HuH-7 (cell line): ENCODE results near the gene GRK4.
"Not testable (repeated sequence)": the region's sequence is repeated elsewhere in the genome, so short reads cannot be mapped to it uniquely, and the experiment has no call there.

ENCODE experiments used
- DNase-seq: peaks from one replicate; pipeline ENCODE4 v3.0.0; 2011; ENCODE audit warnings: low spot score

Gene GRK4

DNA sequence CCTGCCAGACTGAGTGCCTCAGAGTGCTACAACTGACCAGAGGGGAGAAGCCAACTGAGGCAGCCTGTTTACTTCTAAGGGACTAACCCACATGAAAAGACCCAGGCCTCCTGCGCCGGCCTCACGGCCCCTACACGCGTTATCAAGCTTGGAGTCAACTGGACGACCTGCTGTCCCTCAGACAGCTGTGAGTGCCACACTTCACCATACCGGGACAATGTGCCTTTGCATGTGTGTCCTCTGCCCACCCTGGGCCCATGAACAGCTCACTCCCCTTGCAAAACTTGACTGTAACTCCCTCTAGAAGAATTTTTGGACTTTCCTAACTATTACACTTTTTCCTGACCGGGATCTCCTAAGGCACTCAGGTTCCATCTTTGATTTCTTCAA is 2.0 kb upstream of the GRK4 start:
- DNase-seq, result no peak

DNA sequence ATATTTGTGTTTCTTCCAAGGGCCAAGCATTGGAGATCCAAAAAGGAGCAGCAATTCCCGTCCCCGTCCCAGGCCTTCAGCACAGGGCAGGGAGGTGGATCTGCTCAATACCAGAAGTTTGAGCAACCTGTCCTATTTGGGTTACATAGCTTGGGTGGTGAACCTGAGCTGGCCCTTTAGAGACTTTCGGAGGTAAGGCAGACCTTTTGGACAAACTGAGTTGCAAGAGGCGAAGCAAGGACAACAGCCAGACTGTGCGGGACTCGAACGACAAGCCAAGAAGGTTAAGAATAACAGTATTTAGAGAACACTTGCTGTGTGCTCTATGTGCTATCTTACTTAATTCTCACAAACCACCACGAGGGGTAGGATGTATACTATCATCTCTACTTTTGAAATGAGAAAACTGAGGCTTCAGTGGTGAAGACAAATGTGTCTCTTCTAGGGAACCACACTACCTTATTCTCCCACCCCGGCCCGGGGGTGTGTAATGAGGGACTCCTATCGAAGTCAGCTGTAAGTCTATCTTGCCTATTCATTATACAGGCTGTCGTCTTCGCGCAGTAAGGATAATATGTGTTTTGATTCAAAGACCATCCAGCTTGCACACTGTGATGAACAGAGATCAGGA is 1.4 kb upstream of the GRK4 start:
- no peak for DNase-seq

DNA sequence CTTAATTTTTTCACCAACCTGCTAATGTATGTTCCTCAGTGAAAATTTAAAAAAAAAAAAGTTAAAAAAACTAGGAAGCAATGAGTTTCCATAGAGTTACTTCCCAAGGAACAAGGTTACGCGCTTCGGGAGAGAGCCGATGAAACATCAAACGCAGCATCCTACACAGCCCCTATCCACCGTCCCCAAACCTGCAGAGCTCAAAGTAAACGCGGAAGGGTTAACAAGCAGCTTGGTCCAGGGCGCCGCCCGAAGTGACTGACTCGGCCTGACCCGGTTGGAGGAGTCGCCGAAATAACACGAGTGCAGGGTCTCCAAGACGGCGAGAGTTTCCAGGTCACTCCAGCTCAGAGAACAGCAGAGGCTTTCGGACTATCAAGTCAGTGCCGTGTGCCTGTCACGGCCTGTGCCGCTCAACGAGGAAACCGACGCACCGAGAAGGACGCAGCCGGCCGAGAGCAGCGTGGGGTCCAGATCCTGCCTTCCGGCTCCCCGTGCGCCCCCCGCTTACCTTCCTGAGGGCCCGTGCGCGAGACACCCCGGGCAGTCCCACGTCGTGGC is 677 bp upstream of the GRK4 start:
- DNase-seq, result no peak

DNA sequence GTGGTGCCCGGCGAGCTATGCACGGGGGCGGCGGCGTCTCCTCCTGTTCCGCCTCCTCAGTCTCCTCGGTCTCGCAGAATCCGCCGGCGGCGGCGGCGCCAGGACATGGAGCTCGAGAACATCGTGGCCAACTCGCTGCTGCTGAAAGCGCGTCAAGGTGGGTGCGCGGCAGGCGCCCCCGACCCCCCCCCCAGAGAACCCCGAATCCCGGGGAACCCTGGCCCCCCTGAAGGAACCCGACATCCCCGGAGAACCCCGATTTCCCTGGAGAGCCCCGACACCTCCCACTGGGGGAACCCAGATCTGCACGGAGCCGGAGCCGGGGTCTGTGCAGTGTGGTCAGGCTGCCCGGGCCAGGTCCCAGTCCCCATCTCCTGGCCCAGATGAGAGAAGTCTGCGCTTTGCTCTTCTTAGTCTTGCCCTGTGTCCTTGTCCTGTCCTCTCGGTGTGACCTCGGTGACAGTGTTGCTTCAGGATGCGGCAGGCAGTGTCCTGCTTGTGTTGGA is 648 bp downstream of the GRK4 start:
- no peak for DNase-seq

DNA sequence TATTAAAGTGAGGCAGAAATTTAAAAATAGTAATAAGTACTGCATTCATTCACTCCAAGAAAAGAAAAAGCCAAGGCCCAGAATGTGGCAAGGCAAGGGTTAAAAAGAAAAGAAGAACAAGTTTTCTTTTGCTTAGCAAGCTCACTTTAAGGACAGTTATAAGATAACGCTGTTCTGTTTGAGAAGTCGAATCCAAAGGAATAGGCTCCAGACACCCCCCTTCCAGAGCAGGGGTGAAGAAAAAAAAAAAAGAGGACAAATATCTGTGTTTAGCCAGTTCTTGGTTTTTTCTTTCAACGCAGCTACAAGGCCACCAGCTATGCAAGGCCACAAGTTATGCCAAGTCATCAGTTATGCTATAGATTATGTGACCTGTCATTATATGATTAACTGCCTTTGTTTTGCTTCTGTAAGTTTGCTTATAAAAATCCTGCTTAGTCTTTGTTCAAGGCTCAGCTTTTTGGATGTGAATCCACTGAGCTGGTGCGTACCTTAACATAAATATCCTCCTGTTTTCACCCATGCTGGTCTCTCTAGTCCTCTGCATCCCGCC is 1.4 kb downstream of the GRK4 start:
- DNase-seq, result no peak

DNA sequence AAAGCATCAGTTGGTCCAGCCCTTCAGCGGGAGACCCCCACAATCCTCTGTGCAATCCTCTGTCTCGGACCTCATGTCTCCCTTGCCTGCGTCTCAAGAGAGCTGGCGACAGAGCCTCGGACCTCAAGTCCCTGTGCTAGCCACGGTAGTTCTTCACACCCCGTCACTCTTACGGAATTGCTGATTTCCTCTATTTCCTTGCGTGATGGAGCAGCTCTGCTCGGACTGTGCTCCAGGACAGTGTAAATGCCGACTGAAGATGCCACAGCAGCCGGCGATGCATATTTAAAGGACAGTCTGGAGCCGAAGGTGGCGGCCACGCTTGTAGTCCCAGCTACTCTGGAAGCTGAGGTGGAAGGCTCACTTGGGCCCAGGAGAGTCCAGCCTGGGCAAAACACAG is 1.9 kb downstream of the GRK4 start:
- no peak for DNase-seq

DNA sequence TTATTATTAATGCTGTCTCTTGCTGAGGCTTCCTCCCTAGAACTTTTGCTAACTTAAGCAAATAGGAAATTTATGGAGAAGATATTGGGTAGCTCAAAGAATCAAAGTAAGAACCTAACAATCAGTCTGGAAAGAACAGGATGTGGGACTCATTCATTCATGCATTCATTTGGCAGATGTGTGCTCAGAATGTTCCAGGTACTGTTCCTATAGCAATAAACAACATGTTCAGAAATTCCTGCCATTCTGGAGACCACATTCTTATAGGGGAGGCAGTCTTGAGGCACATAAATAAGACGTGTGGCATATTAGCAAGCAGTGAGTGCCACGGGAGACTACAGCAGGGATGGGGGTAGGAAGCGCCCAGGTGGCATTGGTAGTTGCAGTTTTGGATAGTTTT is 5.0 kb downstream of the GRK4 start:
- DNase-seq, result no peak

DNA sequence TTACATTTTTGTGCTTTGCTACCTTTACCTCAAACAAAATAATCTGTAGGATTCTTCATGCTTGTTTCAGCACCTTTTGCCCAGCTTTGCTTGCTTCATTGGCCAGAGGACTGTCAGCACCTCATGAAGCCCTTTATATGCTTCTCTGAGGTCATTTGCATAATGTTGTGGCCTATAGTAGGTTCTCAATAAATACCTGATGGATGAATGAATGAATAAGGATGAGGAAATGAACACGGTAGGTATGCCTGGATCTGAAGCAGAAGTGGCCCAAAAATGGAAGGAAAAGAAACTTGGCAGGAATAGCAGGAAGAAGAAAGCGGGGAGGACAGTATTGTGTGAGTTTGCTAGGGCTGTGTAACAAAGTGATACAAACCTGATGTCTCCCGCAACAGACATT is 7.9 kb downstream of the GRK4 start:
- no peak for DNase-seq

DNA sequence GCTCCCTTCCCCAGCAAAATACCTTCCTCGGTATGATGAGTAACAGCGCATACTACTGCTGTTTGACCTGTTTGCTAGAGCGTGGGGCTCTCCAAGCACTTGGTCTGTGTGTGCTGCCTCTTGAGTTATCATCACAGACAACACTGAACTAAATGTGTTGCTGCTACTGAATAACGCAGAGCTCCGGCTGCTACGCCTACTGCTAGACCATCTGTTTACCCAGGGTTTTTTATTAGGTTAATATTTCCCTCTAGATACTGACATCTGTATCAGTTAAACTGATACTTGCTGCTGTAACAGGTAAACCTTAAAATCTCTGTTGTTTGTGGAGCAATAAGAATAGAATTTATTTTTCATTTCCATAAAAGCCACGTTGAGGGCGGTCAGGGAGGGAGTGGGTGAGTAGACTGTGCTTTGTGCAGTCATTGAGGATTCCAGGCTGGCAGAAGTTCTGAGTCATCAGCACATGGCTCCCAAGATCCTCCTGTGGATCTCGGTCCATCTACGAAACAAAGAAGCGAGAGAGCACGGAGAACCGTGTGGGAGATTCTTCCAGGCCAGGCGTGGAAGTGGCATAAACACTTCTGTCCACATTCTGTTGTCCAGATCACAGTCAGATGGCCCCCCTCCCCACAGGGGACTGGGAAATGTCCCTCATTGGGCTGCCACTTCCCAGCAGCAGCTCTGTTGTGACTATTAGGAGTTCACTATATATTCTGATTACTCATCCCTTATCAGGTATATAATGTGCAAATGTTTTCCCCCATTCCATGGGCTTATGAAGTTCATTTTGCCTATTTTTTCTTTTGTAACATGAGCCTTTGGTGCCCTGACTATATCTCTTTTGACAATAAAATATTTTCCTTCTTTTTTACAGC is 14.1 kb downstream of the GRK4 start:
- DNase-seq, result no peak

DNA sequence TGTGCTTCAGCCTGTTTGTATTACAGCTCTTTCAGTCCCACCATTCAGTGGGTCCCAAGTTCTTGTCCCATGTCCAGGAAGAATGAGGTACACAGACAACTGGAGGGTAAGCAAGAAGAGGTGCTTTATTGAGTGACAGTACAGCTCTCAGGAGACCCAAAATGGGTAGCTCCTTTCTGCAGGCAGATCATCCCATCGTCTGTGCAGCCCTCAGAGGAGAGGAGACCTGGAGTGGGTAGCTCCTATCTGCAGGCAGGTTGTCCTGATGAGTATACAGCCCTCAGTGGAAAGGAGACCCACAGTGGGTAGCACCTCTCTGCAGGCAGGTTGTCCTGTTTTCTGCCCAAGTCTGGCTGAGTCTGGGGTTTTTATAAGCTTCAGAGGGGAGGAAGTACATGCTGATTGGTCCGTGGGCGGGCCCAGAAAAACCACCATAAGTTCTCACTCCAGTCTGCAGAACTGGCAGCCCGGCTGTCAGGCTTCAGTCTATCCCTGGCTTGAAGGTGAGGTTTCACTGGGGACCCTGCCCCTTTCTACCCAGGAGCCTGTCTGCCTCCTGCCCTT is 18.0 kb downstream of the GRK4 start:
- DNase-seq, result no peak

DNA sequence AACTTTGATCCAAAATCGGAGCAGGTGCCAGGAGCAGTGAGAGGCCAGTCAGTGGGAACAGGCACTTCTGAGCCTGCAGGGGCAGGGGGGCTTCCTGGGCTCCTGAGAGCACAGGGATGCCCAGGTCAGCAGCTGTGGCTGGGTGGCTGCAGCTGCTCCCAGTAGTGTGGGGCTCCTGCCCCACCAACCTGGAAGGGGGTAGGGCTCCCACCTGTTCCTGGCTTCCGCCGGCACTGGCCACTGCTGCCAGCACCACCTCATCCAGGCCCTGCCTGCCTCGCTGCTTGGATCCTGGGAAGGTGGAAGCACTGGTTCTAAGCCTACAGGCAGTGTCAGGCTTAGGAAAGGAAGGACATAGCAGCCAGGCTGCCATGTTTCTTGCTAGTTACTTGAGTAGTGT is 18.6 kb downstream of the GRK4 start:
- no peak for DNase-seq

DNA sequence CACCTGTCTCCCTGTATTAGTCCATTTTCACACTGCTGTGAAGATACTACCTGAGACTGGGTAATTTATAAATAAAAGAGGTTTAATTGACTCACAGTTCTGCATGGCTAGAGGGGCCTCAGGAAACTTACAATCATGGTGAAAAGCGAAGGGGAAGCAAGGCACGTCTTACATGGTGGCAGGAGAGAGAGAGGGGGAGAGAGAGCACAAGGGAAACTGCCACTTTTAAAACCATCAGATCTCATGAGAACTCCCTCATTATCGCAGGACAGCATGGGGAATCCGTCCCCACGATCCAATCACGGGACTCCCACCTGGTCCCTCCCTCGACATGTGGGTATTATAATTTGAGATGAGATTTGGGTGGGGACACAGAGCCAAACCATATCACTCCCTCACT is 20.3 kb downstream of the GRK4 start:
- not testable (repeated sequence) for DNase-seq

DNA sequence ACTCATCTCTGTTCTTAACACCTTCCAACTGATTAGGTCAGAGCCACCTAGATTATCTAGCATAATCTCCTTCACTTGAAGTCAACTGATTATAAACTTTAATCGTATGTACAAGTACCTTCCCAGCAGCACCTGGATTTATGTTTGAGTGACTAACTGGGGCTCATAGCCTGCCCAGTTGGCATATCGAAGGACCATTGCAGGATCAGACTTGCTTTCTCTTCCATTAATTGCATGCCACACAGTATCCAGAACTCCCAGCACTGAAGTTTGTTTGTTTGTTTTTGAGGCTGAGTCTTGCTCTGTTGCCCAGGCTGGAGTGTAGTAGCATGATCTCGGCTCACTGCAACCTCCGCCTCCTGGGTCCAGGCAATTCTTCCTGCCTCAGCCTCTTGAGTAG is 27.9 kb downstream of the GRK4 start:
- DNase-seq, result no peak

DNA sequence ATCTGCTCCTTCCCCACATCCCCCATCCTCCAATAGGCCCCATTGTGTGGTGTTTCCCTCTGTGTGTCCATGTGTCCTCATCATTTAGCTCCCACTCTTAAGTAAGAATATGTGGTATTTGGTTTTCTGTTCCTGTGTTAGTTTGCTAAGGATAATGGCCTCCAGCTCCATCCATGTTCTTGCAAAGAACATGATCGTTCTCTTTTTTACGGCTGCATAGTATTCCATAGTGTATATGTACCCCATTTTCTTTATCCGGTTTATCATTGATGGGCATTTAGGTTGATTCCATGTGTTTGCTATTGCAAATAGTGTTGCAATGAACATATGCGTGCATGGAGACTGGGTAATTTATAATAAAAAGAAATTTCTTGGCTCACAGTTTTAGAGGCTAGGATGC is 31.5 kb downstream of the GRK4 start:
- DNase-seq, result no peak

DNA sequence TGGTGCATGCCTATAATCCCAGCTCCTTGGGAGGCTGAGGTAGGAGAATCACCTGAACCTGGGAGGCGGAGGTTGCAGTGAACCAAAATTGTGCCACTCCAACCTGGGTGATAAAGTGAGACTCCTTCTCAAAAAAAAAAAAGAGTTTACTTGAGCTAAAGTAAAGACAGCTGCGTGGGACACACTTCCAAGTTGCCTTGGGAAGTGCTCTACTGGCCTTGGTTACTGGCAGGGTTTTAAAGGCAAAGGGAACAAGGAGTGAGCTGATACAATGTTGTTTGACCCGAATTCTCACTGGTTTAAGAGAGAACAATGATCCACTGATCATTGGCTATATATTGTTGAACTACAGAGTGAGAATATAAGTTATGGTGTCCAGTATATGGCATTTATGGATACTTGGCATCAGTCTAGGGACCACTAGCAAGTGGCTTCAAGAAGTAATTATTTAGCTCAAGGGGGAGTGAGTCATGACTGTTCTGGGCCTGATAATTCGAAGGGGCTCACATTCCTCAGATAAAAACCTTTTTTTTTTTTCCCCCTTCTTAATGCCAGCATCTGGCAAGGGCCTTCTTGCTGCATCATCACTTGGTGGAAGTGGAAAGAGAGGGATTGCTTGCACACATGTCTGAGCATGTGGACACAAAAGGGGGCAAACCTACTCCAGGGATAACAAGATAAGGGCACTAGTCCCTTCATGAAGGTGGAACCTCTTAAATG is 32.3 kb downstream of the GRK4 start:
- no peak for DNase-seq

DNA sequence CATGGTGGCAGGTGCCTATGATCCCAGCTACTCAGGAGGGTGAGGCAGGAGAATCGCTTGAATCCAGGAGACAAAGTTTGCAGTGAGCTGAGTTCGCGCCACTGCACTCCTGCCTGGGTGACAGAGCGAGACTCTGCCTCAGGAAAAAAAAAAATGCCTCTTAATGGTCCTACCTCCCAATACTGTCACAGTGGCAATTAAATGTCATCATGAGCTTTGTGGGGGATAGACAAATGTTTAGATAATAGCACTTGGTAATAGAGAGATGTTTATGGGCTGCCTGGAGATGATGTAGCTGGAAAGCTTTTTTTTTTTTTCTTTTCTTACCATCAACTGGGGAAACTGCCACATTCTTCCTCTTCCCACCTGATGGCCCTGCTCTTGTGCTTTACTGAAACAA is 33.0 kb downstream of the GRK4 start:
- no peak for DNase-seq

DNA sequence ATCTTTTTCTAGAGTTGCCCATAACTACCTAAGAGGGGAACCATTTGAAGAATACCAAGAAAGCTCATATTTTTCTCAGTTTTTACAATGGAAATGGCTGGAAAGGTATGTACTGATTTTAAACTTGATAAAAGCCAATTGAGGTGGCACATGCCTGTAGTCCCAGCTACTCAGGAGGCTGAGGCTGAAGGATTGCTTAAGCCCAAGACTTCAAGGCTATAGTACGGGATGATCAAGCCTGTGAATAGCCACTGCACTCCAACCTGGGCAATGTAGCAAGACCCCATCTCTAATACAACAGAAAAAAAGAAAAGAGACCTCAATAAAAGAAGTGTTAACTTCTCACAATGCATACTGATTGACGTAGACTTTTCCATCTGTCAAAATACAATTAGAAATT is 44.4 kb downstream of the GRK4 start:
- DNase-seq, result no peak

DNA sequence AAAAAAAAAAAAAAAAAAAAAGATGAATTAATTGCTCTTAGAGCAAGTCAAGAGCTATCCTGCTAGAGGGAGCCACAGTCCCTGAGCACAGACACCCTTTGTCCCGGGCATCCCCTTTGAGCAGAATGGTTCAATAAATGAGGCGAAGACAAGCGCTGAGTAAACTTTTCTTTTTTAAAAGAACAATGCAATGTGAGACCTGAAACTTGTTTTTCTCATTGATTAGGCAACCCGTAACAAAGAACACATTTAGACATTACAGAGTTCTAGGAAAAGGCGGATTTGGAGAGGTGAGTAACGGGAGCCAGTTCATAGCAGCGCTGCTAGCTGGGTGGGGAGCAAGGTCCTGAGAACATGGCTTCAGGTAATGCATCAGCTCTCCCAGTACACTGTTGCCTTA is 46.1 kb downstream of the GRK4 start:
- DNase-seq, result peak; percentile 70

DNA sequence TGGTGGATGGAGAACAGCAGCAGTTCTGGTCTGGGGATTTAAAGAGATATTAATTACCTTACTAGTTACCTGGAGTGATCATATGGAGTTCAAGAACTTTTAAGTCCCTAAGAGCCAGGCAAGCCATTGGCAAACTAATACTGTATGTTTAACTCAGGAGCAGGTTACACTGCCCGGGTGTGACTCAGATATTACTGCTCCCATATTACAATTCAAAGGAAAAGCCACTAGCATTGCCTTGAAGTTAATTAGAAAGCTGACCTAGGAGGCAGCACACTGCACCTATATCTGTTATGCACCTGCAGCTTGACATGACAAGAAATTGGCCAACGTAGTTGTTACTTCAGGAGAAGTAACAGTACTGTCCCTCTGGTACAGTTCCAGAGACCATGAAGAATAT is 47.2 kb downstream of the GRK4 start:
- DNase-seq, result no peak

DNA sequence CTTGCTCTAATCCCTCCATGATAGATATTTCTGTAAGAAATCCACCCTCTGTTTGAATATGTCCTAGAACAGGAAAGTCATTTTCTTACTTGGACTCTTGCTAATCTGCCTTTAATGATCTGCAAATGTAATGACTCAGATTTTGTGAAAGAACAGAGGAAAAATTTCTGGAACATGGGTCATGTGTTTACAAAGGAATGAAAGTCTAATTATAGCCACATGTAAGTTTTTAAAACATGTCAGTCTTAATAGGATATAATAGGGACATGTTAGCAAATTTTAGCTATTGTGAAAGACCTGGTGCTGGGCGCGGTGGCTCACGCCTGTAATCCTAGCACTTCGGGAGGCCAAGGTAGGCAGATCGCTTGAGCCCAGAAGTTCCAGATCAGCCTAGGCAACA is 47.6 kb downstream of the GRK4 start:
- no peak for DNase-seq

DNA sequence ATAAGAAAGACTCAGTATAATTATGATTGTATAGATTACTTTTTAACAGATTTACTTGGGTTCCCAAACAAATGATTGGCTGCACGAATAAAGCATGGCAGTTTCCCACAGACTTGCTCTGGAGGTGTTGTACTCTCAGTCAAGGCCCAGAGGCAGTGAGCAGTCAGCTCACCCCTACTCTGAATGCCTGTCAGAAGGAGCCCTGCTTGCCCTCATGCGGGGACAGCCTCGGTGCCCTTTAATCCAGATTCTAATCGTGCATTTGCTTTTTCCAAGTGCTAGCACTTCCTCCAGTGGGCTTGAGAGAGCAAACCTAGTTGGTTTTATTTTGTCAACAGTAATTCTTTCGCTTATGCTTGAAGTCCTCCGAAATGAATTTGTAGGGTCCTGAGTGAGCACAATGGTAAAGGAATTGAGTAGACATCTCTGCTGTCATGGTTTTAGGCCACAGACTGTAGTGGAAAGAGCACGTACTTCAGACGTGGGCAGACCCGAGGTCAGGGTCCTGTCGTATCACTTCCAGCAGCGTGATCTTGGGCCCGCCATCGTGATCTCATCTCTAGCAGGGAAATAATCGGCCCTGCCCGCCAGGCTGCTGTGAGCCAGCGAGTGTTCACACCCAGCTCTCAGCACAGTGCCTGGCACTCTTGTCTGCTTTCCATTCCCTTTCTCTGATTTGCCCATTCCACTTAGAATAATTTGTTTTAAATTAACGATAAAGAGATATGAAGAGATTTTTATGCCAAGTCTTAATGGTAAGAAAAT is 48.3 kb downstream of the GRK4 start:
- no peak for DNase-seq
